ENCODE data around the gene PRND. TPM values are rescaled to one million over a fixed set of nuclear protein-coding genes. Genes with fewer than 3 reads are reported as not detected.

Gene PRND
- total and polyA plus RNA-seq, 2 of the 13 experiments (the other 11 are each of a cell fraction or from before 2014, with no cell fraction given) = not detected

- TF ChIP-seq ZNF543 (CRISPR knock-in tag; IDR thresholded peaks at IDR 0.05) (no peak), TOPORS (CRISPR knock-in tag; IDR thresholded peaks at IDR 0.05) (no peak), MAFG (CRISPR knock-in tag; IDR thresholded peaks at IDR 0.05) (no peak), SIX1 (CRISPR knock-in tag; IDR thresholded peaks at IDR 0.05; ENCODE audit: borderline replicate concordance) (no peak)
These were observed 43.1 kb downstream of the PRND start (continued) for GRCh38 chr20:4764805-4765204.

- TF ChIP-seq, protein P1, sequence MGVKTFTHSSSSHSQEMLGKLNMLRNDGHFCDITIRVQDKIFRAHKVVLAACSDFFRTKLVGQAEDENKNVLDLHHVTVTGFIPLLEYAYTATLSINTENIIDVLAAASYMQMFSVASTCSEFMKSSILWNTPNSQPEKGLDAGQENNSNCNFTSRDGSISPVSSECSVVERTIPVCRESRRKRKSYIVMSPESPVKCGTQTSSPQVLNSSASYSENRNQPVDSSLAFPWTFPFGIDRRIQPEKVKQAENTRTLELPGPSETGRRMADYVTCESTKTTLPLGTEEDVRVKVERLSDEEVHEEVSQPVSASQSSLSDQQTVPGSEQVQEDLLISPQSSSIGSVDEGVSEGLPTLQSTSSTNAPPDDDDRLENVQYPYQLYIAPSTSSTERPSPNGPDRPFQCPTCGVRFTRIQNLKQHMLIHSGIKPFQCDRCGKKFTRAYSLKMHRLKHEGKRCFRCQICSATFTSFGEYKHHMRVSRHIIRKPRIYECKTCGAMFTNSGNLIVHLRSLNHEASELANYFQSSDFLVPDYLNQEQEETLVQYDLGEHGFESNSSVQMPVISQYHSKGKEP (CRISPR knock-in tag; IDR thresholded peaks at IDR 0.05) = no peak
- TF ChIP-seq ZNF17 (CRISPR knock-in tag; IDR thresholded peaks at IDR 0.05) = no peak
- TF ChIP-seq, protein P2, sequence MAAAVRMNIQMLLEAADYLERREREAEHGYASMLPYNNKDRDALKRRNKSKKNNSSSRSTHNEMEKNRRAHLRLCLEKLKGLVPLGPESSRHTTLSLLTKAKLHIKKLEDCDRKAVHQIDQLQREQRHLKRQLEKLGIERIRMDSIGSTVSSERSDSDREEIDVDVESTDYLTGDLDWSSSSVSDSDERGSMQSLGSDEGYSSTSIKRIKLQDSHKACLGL (CRISPR knock-in tag; IDR thresholded peaks at IDR 0.05) = no peak
- no peak for TF ChIP-seq ZFP82 (CRISPR knock-in tag; IDR thresholded peaks at IDR 0.05; ENCODE audit: borderline replicate concordance)
- no peak for TF ChIP-seq MXI1 (IDR thresholded peaks at IDR 0.05; ENCODE audit: borderline replicate concordance, low read depth, low read length)
- no peak for TF ChIP-seq TP53 (CRISPR knock-in tag; conservative IDR thresholded peaks at IDR 0.05)
- DNase-seq (ENCODE audit: low spot score) (no peak), ATAC-seq (no peak), FAIRE-seq (no peak)
- Histone ChIP-seq H4K20me1 (ENCODE audit: insufficient read depth, low read length) (no peaks in the 10 kb centered on the region), H3K4me3 (replicated peaks in 1 of 3; ENCODE audit: insufficient read depth in 1 of 3, low read depth in 2 of 3, low read length in 3 of 3) (no peak overlapping the region), H3K4me1 (ENCODE audit: insufficient read depth, low read length) (peaks cover 33% of the 10 kb centered on the region), H3K27ac (ENCODE audit: extremely low read length, insufficient read depth, low read length) (no peak overlapping the region), H3K36me3 (replicated peaks in 1 of 2; ENCODE audit: control insufficient read depth in 1 of 2, insufficient read depth in 2 of 2, low read length in 2 of 2) (no peaks in the 10 kb centered on the region), H2AFZ (ENCODE audit: low read length) (no peak overlapping the region), H3K9ac (ENCODE audit: insufficient read depth, low read depth, low read length) (no peak overlapping the region), H3K27me3 (ENCODE audit: control insufficient read depth in 1 of 2, insufficient read depth in 2 of 2, low read length in 2 of 2) (no peaks in the 10 kb centered on the region; a peak in 1 of 5 replicates), H3K79me2 (ENCODE audit: insufficient read depth, low read length) (no peaks in the 10 kb centered on the region), H3K4me2 (ENCODE audit: low read depth, low read length) (no peak overlapping the region), H3K9me3 (ENCODE audit: low read length) (0 out of 2 replicates have a peak, but pooled peaks cover under 1% of the 10 kb centered on the region)
- intact Hi-C loops (cut with micrococcal nuclease; ENCODE audit: unreplicated experiment) = no loop called here
- BruUV-seq (replicated peaks) = no TSS peak
- WGBS (ENCODE audit: low lambda C conversion rate) = 82% methylated on average over 3 of the region's 3 CpGs
- in situ Hi-C loops (cut with HindIII; ENCODE audit: extremely low pct_ligation_motif_present, low pct_unique_long_range_greater_than_20kb) = no loop called here
- CTCF ChIA-PET (ENCODE audit: low intra/inter-chr PET ratio, low total read pairs) = no interaction called here
- POLR2A ChIA-PET = no interaction called here
These were observed 44.0 kb downstream of the PRND start for GRCh38 chr20:4765681-4766080.

Data from HepG2 (cell line).